EL (cell line): ENCODE measurements around the gene WAPL.
A peak's percentile ranks its signal among the peaks of the same experiment; 100 is the strongest.

Experiments
- DNase-seq: peaks from one replicate; pipeline ENCODE4 v3.0.0-alpha.2; 2016

Gene WAPL

GRCh38 chr10:86450806-86451603, 70.6 kb downstream of the WAPL start:
- no peak for DNase-seq

DNA sequence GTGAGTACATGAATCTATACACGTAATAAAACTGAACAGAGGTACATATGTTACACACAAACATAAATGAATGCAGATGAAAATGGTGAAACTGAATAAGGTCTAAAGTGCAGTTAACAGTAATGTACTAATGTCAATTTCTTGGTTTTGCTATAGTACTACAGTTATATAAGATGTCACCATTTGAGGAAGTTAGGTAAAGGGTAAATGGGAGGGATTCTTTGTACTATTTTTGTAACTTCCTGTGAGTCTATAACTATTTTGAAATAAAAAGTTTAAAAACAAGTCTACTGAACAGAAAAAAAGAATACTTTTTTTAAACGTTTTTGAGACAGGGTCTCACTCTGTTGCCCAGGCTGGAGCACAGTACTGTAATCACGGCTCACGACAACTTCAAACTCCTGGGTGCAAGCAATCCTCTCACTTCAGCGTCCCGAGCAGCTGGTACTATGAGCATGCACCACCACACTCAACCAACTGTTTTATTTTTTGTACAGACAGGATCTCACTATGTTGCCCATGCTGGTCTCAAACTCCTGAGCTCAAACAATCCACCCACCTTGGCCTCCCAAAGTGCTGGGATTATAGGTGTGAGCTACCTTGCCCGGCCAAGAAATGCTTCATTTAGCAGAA, 71.5 kb downstream of the WAPL start:
- no peak for DNase-seq

GRCh38 chr10:86447432-86447831, 74.2 kb downstream of the WAPL start:
- DNase-seq = no peak

DNA sequence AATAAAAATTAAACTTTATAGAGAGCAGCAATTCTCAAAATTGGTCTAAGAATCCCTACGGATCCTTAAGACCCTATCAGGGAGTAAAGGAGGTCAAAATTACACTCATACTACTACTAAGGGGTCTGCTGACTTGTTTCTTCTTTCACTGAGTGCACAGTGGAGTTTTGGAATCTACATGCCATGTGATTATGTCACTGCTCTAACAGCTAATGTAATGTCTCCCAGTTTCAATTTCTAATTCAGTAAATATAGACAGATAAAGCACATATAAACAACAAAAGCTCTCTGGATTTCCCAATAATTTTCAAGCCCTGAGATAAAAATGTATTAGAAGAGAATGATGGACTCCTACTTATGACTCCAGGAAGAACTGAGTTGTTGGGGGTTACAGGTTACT, 74.6 kb downstream of the WAPL start:
- no peak for DNase-seq

DNA sequence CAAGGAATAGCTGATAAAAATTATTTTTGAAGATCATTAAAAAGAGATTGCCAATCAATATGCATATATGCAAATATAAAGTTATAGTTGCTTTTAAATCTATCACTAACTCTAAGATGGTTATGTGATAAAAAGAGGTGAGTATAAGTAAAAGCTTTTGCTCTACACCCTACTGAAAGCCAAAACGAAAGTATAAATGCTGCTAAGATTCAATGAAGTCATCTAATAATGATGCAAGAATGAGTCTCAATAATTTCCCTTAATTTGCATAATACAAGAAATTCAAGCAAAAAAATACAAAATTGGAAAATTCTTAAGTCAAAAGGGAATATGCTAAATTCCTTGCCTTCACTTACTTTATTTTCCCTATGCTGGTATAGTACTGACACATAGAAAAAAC, 75.2 kb downstream of the WAPL start:
- no peak for DNase-seq

DNA sequence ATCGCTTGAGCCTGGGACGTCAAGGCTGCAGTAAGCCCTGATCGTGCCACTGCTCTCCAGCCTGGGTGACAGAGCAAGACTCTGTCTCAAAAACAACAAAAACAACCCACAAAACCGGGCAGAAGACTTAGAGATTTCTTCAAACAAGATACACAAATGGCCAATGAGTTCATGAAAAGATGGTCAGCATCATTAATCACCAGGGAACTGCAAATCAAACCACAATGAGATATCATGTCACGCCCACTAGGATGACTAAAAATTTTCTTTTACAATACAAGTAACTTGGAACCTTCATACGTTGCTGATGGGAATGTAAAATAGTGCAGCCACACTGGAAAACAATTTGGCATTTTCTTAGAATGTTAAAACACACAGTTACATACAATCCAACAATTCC, 77.7 kb downstream of the WAPL start:
- peak; percentile 29 for DNase-seq

DNA sequence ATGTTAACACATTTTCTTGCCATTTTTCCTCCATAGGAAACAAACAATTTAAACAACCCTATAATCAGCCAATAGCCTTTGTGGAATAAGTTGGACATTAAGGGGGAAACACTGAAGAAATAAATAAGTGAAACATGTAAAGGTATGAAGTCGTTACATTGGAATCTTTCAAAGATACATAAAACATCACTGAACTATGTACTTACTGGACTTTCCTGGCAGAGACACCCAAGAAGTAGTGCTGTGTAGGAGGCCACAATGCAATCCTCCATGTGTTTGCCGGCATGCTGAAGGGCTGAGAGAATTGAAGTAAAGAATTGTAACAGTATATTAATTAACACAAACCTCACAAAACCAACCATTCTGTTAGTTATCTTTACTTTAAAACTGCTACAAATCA, 78.5 kb downstream of the WAPL start:
- peak; percentile 44 for DNase-seq

DNA sequence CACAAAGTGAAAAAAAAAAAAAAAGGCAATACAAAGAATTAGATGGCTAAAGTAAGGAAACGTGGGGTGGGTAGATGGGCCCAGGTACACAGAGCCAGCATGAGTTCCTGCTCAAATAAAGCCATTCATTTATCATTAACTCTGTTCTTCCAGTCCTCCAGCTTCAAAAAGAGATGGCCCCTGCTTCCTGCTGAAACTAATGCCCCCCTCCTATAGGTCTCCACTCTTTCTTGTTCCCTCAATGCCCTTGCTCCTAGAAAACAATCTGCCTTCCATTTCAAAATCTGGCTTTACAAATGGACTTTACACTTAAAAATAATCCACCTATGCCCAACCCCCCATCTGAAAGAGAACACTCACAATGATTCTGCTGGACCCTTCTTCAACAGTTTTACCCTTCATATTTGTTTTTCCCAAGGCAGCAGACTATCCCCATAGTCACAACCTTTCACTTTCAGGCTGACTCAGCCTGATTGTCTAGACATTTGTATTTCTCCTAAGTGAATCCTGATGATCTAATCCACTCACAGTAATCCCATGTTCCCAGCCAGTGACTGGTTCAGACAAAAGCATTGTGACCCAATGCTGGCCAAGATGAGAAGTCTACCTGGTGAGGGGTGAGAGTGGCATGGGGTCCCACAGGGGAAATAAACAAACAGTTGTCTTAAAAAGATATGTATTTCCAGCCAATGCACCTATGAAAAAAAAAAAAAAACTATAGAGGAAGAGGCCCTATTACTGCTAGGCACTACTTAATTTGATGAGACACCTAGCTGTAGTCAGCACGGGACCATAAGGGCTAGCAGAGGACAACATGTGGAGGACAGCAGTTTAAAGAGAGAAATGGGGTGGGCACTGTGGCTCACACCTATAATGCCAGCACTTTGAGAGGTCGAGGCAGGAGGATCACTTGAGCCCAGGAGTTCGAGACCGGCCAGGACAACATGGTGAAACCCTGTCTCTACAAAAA, 80.4 kb downstream of the WAPL start:
- DNase-seq = peak; percentile 58

GRCh38 chr10:86439544-86439943, 82.0 kb downstream of the WAPL start:
- DNase-seq = peak; percentile 71

DNA sequence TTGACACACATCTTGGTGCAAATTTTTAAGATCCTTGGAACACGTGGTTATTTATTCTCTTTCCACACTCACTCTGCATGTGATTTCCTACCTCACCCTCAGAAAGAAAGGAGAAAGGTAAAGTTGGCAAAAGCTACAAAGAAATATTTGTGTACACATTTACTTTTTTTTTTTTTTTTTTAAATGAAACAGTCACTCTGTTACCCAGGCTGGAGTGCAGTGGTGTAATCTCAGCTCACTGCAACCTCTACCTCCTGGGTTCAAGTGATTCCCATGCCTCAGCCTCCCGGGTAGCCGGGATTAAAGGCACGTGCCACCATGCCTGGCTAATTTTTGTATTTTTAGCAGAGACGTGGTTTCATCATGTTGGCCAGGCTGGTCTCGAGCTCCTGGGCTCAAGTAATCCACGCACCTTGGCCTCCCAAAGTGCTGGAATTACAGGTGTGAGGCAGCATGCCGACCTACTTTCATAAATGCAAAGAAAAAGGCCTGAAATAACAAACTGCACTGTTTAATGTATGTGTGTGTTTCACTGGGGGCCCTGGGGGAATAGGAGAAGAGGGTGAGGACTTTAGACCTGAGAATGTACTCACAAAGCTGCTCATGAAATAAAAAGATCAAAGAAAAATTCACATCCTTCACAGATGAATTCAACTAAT, 83.4 kb downstream of the WAPL start:
- no peak for DNase-seq

DNA sequence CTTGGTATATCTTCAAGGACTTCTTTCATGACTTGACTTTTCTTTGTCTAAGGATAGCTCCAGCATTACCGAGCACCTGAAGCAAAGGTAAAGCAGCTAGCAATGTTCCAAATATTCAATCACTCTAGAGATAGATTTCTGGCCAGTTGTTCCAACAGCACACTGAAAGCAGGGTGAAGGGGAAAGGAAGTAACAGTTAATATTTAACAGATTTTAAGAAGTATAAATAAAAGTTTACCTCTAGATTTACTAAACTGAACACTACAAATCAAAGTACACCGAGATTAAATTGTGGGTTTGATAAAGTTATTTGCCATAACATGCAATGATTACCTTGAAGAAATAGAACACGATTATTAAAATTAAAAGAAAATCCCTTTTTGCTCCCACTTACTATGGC, 84.1 kb downstream of the WAPL start:
- DNase-seq = no peak

DNA sequence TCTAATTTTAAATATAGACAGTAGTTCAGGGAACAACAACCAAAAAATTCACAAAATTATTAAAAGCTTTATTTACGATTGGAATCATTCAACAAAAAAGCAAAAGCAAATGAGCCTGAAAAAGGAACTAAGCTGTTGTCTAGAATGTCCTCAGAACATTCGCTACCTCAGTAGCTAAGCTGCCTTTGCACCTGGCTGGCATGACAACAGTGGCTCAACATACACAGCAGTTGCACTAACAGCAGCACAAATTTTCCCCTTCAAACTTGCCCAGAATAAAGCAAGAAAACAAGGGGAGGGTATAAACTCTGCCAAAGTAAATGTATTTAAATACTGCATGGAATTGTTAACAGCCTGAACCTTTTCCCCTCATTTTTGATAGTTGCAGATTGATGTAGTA, 84.6 kb downstream of the WAPL start:
- no peak for DNase-seq

- no peak for DNase-seq
Observed at GRCh38 chr10:86434656-86435055, 86.9 kb downstream of the WAPL start.

DNA sequence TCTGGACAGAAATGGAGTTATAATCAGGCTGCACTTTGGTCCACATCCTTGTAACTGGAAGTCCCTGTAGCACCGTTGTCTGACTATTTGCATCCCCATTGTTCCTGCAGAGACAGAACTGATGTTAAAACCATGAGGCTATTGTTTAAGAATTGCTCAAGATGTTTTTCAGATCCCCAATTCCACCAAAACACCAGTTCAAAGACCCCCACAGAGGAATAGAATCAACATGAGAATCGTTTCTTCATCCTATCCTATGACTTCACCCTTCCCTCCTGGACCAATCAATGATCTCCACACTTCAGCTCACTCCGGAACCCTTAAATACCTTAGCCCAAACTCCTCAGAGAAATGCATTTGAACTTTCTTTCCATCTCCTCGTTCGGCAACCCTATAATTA, 97.9 kb downstream of the WAPL start:
- no peak for DNase-seq

DNA sequence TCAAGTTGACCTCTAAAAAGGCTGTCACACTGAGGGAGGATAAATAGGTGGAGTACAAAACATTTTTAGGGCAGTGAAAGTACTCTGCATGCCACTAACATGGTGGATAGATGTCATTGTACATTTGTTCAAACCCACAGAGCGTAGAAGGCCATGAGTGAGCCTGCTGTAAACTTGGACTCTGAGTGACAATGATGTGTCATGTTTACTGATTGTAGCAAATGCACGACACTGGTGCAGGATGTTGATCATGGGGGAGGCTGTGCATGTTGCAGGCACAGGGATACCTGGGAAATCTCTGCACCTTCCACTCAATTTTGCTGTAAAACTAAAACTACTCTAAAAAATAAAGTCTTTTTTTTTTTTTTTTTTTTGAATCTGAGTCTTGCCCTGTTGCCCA, 102.5 kb downstream of the WAPL start:
- DNase-seq = no peak

GRCh38 chr10:86415583-86415982, 106.0 kb downstream of the WAPL start:
- DNase-seq = no peak

DNA sequence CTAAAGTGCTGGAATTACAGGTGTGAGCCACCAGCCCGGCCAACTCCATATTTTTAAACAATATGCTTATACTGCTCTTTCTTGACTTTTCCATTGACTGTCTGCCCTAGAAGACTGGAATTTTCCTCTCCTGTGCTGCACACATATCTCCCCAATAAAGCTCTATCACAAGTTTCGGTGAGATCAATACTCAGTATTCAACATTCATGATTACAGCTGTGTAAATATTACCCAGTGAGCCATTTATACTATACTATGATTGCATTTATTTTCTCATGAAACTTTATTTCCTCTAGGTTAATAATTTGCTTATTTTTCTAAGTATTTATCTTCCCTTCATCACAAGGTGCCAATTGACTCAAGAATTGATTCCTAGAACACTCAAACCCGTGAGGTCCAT, 106.5 kb downstream of the WAPL start:
- DNase-seq = no peak

- DNase-seq = peak; percentile 44
Observed at GRCh38 chr10:86413046-86413728, 108.4 kb downstream of the WAPL start.

- DNase-seq = no peak
Observed at GRCh38 chr10:86411852-86412560, 109.6 kb downstream of the WAPL start.

DNA sequence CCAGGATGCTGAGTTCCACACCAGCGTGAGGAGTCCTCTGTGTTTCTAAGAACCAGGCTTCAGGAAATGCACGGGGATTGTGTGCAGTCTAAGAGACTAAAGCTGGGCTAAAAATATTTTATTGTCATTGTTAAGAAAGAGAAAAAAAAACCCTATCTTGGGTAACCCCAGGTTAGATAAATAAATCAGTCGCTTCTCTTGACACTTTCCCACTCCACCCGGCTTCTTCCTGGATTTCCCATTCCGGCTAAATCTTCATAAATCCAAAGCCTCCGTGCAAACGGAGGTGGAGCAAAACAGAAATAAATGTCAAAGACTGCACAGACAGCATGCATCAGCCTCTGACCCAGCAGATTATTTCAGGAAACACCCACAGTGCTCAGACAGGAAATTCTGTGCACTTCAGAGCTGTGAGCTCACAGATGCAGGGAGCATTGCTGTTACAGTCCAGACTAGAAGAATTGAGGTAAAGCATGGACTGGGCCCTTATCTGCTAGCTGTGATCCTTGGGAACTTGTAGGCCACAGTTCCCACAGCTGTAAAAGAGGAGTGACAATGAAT, 110.2 kb downstream of the WAPL start:
- peak; percentile 77 for DNase-seq

GRCh38 chr10:86410542-86411124, 111.0 kb downstream of the WAPL start:
- DNase-seq = peak; percentile 64
